GM10847 (cell line): ENCODE data around the gene FIBP.
A peak's percentile ranks its signal among the peaks of the same experiment; 100 is the strongest.

Experiments used
- POLR2A ChIP-seq: IDR thresholded peaks from 2 replicates; pipeline ENCODE4 v1.6.1; 2011; ENCODE audit not compliant: insufficient read length; ENCODE audit errors: extremely low read depth

FIBP gene

DNA sequence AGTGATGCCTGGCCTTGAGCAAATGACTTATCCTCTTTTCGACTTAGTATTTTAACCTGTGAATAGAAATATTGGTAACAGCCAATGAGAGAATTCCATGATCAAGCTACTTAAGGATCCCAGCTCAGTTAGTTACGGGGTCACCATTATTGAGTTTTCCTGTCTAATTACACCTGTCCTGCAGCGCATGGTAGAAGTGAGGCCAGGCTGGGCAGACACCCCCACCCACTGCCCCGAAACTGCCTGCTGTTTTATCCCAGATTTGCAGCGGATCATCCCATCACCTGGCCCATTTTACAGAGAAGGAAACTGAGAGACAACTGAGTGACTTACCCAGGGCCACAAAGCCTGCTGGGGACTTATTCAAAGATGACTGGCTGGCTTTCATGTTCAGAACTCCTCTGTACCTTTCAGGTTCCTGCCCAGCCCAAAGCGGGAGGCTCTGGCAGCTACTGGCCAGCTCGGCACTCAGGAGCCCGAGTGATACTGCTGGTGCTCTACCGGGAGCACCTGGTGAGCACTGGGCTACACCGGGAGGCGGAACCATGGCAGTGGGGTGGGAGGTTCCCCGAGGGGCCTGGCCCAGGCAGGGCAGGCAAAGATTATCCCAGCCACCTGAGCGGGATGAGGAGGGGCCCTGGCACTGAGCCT lies 26.6 kb downstream of the FIBP start:
- TF ChIP-seq POLR2A, result no peak

DNA sequence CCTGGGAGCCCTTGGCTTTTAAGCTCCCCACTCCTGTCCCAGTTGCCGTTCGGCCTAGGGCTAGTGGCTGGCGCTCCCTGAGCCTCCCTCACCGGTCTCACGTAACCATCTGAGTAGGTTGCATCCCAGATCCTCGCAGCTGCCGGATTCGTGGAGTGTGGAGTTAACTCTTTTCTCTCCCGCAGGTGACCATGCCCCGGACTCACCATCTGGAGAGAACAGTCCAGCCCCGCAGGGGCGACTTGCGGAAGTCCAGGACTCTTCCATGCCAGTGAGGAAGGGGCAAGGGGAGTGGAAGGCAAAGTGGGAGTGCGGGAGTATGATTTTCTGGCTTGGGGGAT lies 27.1 kb downstream of the FIBP start:
- no peak for TF ChIP-seq POLR2A

DNA sequence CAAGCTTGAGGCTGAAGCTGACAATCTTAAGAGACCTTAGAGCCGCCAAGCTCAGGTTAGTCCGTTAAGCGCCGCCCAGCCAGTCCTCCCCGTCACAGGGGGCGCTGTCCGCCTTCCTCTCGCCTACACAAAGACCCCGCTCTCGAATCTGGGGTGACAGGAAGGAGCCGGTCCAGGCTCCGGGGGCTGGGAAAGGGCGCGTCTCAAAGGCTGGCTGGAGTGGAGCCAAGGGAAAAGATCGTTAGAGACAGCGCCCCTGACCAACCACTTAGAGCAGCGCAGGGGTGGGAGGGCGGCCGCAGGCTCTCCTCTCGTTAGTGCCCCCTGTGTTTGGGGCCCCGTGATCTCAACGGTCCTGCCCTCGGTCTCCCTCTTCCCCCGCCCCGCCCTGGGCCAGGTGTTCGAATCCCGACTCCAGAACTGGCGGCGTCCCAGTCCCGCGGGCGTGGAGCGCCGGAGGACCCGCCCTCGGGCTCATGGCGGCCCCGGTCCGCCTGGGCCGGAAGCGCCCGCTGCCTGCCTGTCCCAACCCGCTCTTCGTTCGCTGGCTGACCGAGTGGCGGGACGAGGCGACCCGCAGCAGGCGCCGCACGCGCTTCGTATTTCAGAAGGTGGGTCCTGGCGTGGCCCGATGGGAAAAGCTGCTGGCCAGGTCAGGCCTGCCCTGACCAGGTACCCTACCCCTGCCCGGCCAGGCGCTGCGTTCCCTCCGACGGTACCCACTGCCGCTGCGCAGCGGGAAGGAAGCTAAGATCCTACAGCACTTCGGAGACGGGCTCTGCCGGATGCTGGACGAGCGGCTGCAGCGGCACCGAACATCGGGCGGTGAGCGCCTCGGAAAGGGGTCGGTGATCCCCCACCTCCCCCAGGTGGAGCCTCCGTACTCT lies 27.8 kb downstream of the FIBP start, which contains the start of gene MUS81:
Gene MUS81, plus strand, starts transcription at position 156 of the 887 bp plus-strand sequence. Its CDS starts 321 bp downstream, at position 477.
- peak; percentile 64 for TF ChIP-seq POLR2A

DNA sequence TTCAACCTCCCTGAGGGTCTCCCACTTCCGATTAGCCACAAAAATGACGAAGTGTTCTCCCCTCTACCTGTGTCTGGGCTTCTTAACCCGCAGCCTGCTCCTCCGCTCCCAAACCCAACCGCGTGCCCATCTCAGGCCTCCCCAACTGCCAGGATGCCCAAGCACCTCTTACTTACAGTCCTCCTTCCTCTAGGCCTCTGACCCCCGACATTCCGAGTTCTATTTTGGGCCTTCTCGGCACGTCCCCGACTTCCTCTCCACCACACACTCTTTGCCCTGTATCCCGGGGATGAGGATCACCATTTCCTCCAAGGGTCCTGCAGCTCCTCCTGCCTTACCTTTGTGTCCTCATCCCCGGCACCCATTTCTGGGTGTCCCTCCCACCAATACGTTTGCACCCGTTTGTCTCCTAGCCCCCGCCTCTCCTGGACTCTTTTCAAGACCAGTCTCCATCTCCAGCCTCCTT lies 28.4 kb downstream of the FIBP start:
- TF ChIP-seq POLR2A, result no peak

DNA sequence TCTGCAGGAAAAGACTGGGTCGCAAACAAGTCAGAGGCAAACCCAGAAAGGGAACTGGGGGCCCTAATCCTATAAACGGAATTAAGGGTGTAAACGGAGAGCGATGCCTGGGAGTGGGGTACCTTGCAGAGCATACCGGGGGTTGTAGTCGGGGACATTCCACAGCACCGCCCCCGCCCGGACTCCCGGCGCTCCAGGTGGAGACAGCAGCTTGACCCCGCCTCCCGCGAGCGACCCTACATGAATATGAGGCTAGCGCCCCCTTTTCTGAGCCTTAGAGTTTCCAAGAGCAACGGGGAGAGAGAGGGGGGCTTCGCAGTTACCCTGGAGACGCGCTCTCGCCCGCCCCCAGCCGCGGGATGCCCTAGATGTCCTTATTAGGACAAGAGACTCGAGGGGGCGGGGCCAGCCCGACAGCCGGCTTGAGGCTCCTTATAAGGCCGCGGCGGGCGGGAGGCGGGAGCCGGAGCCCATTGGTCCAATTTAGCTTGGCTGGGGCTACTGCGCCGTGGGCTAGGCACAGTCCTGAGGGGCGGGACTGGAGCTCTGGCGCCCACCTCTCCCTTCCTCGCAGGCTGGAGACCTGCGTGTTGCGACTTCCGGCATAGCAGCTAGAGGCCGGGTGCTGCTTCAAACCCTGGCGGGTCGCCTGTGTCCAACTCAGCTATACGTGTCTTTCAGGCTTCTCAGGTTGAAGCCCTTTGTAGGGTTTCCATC lies 29.0 kb downstream of the FIBP start:
- peak; percentile 96 for TF ChIP-seq POLR2A

DNA sequence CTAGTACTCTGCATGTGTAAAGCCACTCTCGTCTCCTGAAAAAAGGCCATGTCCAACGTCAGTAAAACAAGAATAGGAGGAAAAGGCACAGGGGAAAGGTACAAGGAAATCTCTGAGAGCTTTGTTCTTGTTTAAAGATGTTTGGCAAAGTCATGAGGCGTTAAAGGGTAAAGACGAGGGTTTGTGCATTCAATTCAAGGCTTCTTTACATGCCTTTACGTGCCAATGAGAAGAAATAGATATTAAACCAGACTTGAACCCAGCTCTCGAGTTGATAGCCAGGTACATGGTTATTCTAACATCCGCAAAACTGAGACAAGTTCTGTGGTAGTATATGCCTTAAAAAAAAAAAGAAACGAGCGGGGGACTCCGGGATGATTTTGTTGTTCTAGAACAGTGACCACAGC lies 29.6 kb downstream of the FIBP start:
- no peak for TF ChIP-seq POLR2A

DNA sequence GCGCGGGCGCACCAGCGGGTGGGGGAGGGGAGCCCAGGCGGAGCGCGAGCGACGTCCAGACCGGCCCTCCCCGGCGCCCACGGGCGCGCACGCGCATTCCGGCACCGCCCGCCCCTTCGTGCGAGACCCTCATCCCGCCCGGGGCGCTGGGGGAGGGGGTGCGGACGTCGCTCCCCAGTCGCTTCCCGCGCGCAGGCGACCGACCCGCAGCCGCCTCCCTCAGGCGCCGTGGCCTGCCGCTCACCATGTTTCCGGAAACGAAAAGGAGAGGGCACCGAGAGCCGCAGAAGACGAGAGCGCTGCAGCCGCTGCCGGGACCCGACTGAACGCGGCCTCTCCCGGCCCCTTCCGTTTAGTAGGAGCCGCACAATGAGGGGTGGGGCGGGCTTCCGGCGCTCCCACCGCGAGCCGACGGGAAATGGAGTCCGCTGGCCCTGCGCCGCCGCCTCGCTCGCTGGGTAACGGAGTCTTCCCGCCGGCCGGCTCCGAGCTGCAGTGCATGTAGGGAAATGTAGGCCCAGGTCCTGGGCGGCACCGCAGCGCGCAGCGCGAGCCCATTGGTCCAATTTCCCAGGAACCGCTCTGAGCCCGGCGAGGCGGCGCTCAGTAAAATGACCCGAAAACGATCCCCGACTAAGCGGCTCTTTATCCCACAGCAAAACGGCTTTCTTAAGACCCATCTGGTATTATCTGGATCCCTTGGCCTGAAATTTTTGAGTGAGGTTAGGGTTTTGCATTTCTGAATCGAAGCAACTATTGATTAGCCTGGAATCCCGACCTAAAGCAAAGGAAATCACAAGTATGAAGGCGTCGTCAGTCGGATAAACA lies 30.2 kb downstream of the FIBP start, which contains the start of gene CFL1:
Gene CFL1, minus strand, starts transcription at position 328 of the 828 bp plus-strand sequence. Its CDS starts 81 bp downstream, at position 247.
- TF ChIP-seq POLR2A, result peak; percentile 99

DNA sequence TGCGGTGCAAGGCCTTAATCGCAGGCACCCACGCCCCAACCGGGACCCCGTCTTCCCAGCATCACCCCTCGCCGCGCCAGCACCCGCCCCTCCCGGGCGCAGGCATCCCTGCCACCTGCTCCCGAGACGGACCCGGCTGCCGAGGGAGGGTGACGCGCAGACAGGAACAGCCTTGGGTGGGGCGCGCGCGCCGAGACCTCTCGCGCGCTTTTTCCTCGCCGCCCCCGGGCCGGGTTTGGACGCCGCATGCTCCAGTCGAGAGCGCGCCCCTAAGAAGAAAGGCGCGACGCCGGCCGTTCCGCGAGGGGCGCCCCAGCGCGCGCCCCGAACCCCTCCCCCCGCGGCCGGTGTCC lies 30.8 kb downstream of the FIBP start:
- no peak for TF ChIP-seq POLR2A

DNA sequence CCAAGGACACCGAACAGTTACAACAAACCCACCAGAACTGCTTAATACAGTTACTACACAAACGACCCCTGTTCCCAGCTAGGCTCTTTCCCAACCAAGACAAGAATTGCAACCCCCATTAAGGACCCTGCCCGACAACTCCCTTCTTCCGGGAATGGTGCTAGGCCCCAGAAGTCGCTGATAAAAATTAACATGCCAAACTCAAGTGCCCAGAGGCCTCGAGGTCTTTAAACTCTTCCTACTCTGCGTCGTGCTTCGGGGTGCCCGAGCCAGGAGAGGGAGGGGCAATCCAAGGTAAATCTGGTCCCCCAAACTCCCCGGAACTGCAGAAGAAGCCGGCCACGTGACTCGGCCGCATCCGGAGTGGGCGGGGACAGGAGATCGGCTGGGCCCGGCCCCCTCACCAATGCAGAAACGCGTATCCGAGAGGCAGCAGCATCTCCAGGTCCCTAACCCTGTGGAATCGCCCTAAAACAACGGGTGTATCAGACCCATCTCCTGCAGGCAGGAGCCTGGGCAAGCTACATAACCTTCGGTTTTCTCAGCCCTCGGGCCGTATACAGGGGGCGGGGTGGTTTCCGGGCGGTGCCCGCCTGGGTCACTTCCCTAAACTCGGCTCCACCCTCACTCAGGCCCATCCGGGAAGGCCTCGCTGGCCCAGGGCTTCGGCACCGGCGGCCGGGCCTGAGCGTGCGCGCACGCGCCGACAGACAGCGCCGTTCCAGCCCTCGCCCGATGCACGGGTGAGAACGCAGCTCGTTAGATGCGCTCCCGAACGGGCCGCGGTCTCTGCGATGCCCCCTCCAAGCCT lies 31.4 kb downstream of the FIBP start:
- TF ChIP-seq POLR2A, result peak; percentile 48

DNA sequence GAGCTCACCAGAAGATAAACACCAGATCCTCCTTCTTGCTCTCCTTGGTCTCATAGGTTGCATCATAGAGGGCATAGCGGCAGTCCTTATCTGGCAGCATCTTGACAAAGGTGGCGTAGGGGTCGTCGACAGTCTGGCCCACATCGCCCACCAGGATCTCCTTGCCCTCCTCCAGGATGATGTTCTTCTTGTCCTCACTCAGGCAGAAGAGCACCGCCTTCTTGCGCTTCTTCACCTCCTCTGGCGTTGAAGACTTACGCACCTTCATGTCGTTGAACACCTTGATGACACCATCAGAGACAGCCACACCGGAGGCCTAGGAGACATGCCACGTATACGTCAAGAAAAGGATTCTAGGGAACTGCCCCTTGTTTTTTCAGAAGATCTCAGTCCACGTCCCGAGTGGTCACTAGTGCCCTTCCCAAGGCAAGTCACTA lies 32.3 kb downstream of the FIBP start:
- TF ChIP-seq POLR2A, result no peak

DNA sequence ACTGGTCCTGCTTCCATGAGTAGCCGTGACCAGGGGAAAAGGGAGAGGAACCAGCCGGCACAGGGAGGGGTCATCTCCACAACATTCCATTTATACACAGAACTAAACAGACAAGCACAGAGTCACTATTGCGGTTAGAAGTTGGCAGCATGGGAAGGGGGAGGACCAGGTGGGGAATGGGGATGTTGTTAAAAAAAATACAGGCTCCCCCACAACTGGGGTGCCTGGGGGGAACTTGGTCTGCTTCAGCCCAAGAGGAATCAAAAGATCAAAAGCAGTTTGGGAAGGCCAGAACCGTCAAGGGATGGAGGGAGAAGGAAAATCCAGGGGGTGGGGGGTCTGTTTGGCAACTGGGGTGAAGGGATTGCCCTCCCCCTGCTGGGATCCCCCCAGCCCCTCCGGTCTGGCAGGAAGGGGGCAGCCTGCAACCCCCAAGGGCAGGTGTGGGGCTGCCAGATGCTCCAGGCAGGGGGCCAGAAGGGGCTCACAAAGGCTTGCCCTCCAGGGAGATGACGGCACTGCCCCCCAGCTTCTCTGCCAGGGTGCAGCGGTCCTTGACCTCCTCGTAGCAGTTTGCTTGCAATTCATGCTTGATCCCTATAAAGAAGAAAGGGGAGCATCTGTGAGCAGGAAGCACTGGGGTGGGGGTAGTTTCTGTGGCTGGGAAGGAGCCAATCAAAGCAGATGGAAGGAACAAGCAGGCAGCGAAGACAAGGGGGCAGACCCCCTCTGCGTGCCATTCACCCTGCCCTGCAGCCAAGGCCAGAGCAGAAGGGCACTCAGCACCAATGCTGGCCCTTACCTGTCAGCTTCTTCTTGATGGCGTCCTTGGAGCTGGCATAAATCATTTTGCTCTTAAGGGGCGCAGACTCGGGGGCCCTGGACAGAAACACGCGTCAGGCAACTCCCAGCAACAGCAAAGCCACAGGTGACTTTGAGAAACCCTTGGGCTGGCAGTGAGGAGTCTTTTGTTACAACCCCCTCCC lies 33.1 kb downstream of the FIBP start:
- no peak for TF ChIP-seq POLR2A

DNA sequence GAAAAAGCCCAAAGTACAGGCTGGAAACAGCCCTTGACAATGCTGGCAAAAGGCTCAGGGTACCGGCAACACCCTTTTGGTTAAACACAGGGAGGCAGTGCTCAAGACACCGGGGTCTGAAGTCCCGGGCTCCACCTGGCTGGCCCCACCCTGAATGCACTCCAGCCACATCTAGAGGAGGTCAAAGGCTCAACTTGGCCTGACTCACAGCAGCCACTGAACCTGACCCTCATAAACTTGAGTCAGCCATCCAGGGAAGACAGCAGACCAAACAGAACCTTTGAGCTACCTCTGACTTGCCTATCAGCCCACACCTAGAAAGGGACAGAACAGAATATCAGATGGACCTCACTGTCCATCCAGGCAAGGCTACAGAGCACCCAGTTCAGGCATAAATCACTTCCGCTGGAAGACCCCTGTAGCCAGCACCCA lies 34.1 kb downstream of the FIBP start:
- no peak for TF ChIP-seq POLR2A
